IPS-18c (cell line): ENCODE measurements around the gene GDF3.
"Not testable (repeated sequence)": the region's sequence is repeated elsewhere in the genome, so short reads cannot be mapped to it uniquely, and the experiment has no call there.

Experiments used
- H3K4me3 ChIP-seq: 2 replicates; pipeline ENCODE4 v1.7.0; 2013; ENCODE audit warnings: low read depth, mild to moderate bottlenecking, low read length, moderate library complexity; ENCODE audit not compliant: insufficient read depth
- H3K9me3 ChIP-seq: one replicate; pipeline ENCODE4 v1.6.1; 2013; ENCODE audit warnings: mild to moderate bottlenecking, low read length, moderate library complexity; ENCODE audit not compliant: control insufficient read depth, insufficient read depth

Gene GDF3

GRCh38 chr12:7678744-7679143 lies 16.8 kb downstream of the GDF3 start:
- Histone ChIP-seq H3K4me3 (no peak overlapping the region), H3K9me3 (no peaks in the 10 kb centered on the region)

DNA sequence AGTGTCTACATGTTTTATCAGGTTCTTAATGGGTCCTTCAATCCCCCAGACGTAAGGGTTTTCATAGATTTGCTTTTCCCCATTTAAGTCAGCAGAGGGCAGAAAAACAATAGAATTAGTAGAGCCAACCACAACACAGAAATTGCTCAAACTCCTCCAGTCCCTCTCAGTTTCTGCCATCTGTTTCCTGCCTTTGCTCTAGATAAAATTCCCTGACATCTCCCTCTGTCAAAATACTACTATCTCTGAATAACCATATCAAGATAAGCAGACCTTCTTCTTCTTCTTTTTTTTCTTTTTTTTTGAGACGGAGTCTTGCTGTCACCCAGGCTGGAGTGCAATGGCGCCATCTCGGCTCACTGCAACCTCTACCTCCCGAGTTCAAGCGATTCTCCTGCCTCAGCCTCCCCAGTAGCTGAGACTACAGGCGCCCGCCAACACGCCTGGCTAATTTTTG lies 18.1 kb downstream of the GDF3 start:
- H3K9me3 ChIP-seq, H3K4me3 ChIP-seq: not testable (repeated sequence)

DNA sequence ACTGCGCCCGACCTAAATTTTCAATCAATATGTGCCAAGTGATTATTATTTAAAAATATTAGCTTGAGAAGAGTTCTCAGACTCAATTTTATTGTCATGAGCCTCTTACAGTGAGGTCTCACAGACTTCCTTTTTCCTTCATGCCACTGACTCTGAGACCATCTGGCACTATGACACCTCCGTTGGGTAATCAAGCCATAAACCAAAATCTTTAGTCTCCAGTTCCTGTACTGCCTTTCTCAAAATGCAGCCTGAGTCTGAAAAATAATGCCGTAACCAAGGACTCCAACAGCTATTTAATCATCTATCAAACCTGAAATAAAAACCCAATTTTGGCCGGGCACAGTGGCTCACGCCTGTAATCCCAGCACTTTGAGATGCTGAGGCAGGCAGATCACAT lies 20.1 kb downstream of the GDF3 start:
- H3K9me3 ChIP-seq, H3K4me3 ChIP-seq: not testable (repeated sequence)

- no peaks in the 10 kb centered on the region for H3K9me3 ChIP-seq
- H3K4me3 ChIP-seq: no peak overlapping the region
These were observed 27.4 kb downstream of the GDF3 start for GRCh38 chr12:7668171-7668570.

DNA sequence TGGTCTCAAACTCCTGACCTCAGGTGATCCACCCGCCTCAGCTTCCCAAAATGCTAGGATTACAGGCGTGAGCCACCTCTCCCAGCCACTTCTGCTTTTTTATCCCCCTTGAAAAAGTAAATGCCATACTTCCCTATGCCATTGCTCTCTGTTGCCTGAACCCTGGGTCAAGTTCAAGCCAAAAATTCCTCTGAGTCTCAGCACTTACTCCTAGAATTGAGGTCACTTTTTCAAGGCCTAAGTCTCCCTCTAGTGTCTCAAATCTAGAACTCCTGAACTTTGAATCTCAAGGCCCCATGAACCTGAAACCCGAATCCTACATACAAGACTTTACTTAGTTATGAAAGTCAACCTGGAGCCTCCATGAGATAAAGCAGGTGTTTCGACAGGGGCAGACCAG lies 28.4 kb downstream of the GDF3 start:
- Histone ChIP-seq H3K4me3 (no peak overlapping the region), H3K9me3 (no peaks in the 10 kb centered on the region)

DNA sequence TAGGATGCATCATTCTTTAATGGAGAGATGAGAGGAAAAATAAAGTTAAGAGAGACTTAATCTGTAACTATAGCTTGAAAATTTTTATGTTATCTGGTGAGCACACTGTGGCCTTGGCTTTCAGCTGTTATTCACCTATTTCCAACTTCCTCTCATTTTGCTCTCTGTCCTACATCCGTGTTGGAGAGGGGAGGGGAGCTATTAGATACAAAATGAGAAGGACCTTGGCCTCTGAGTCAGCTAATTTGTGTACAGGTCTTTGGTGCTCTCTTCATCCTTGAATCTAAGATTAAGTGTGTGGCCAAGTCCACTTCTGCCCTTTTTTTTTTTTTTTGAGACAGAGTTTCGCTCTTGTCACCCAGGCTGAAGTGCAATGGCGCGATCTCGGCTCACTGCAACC lies 29.0 kb downstream of the GDF3 start:
- H3K4me3 ChIP-seq: no peak overlapping the region
- H3K9me3 ChIP-seq: no peaks in the 10 kb centered on the region

DNA sequence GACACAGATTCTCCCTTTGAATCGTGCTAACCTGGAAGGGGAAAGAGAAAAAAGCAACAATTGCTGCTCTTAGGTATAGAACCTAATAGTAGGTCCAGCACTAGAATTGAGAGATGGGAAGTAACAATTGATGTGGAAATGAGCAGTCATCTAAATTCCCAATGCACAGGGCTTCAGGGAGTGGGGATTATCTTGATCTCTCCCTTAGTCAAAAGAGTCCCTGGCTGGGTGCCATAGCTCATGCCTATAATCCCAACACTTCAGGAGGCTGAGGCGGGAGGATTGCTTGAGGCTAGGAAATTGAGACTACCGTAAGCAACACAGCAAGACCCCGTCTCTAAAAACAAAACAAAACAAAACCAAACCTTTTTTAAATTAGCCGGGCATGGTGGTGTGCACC lies 33.8 kb downstream of the GDF3 start:
- no peaks in the 10 kb centered on the region for H3K9me3 ChIP-seq
- no peak overlapping the region for H3K4me3 ChIP-seq

GRCh38 chr12:7656121-7656520 lies 39.5 kb downstream of the GDF3 start:
- Histone ChIP-seq H3K9me3 (no peaks in the 10 kb centered on the region), H3K4me3 (no peak overlapping the region)

DNA sequence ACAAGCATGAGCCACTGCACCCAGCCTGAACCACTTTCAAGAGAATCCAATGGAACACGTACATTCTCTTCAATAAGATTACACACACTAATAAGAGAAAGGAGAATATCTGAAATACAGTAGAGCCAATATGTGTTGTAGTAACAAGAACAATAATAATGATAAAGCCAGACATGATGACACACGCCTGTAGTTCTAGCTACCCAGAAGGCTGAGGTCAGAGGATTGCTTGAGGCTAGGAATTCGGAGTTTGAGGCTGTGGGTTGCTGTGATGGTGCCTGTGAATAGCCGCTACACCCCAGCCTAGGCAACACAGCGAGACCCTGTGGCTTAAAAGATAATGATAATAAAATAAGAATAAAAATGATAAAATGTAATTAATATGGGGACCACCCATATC lies 45.5 kb downstream of the GDF3 start:
- Histone ChIP-seq H3K4me3 (no peak overlapping the region), H3K9me3 (no peaks in the 10 kb centered on the region)

DNA sequence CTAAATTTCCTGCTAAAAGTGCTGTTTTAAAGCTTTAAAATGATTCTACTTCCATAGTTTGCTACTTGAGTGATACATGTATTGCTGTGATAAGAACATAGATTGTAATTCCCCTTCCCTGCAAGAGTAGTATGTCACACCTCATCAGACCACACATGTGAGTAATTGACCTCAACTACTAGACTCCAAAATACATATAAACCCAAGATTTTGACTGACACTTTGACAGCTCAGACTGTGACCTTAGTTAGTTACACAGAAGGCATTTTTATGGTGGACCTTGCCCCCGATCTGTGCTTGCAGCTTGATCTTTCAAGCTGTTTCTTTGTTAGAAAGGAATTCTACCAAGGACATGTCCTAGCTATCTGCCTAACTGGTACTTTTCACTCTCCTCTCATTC lies 48.5 kb downstream of the GDF3 start:
- Histone ChIP-seq H3K4me3 (no peak overlapping the region), H3K9me3 (no peaks in the 10 kb centered on the region)

GRCh38 chr12:7646178-7646475 lies 49.4 kb downstream of the GDF3 start:
- Histone ChIP-seq H3K4me3 (no peak overlapping the region), H3K9me3 (no peaks in the 10 kb centered on the region)

DNA sequence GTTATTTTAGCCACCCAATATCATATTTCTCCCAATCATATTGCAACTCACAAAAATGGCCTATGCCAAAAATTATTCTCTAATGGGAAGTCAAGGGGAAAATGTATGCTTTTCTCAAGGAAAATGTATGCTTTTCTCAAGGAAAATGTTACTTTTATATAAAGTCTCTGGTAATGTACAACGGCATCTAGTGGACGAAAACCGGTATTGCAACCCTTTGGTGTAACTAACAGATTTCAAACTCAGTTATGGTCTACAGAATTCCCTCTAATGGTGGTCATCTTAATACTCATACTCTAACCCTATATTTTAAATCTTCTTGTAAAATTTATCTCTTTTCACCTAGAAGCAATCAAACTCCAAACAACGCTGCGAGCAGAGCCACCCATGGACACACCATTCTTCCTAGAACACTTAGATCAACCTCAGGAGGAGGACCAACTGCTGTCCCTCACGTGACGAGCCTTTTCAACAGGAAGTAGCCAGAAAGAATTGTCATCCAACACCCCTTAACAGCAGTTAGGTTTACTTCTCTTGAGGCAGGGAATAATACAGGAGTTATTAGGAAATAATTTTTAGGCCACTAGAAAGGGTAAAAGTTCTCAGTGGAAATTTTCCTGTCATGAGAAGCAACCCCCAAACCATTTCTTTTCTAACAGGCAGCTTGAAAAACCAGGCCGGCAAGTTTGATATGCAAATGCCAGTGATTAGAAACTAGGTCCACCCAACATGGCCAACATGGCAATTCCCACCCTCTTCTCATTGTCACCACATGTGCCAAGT lies 50.0 kb downstream of the GDF3 start:
- Histone ChIP-seq H3K4me3 (no peak overlapping the region), H3K9me3 (no peaks in the 10 kb centered on the region)

GRCh38 chr12:7642876-7643309 lies 52.7 kb downstream of the GDF3 start:
- Histone ChIP-seq H3K4me3 (no peak overlapping the region), H3K9me3 (no peaks in the 10 kb centered on the region)

GRCh38 chr12:7642287-7642686 lies 53.3 kb downstream of the GDF3 start:
- Histone ChIP-seq H3K4me3 (no peak overlapping the region), H3K9me3 (no peaks in the 10 kb centered on the region)

DNA sequence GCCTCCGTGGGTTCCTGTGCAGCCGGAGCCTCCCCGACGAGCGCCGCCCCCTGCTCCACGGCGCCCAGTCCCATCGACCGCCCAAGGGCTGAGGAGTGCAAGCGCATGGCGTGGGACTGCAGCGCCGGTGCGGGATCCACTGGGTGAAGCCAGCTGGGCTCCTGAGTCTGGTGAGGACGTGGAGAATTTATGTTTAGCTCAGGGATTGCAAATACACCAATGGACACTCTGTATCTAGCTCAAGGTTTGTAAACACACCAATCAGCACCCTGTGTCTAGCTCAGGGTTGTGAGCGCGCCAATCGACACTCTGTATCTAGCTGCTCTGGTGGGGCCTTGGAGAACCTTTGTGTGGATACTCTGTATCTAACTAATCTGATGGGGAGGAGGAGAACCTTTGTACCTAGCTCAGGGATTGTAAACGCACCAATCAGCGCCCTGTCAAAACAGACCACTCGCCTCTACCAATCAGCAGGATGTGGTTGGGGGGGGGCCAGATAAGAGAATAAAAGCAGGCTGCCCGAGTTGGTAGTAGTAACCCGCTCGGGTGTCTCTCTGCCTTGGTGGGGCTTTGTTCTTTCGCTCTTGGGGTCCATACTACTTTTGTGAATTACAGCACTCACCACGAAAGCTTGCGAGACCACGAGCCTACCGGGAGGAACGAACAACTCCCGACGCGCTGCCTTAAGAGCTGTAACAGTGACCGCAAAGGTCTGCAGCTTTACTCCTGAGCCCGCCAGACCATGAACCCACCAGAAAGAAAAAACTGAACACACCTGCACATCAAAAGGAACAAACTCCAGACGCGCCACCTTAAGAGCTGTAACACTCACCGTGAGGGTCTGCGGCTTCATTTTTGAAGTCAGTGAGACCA lies 55.2 kb downstream of the GDF3 start:
- H3K4me3 ChIP-seq, H3K9me3 ChIP-seq: not testable (repeated sequence)
